K562 (cell line): ENCODE data around the gene STRA8. TPM values are rescaled to one million over a fixed set of nuclear protein-coding genes. Genes with fewer than 3 reads are reported as not detected.

Experiments used
- BHLHE40 ChIP-seq: IDR thresholded peaks from 2 replicates; pipeline ENCODE4 v1.6.1; 2011; ENCODE audit warnings: low read length, improper control_type of control experiment
- CBX3 ChIP-seq, 2 experiments: IDR thresholded peaks; 1 replicate in 1 of 2; 2 replicates in 1 of 2; pipeline ENCODE4 v1.6.1; 2012; ENCODE audit warnings: inconsistent platforms in 2 of 2, low read length in 2 of 2, borderline replicate concordance in 1 of 2, control low read depth in 1 of 2
- ERF ChIP-seq: fragments of 450-650 bp; formaldehyde crosslinking; IDR thresholded peaks from 2 replicates; pipeline ENCODE4 v1.4.0; 2020; ENCODE audit warnings: mild to moderate bottlenecking, mixed read lengths
- HDAC8 ChIP-seq: fragments of 450-650 bp; IDR thresholded peaks from 2 replicates; pipeline ENCODE4 v1.6.1; 2016; ENCODE audit warnings: mild to moderate bottlenecking, missing genetic modification characterization, moderate library complexity, missing compliant biosample characterization
- JUND ChIP-seq, 2 experiments: IDR thresholded peaks; 2 replicates in 1 of 2; 3 replicates in 1 of 2; pipeline ENCODE4 v1.6.1; 2011; ENCODE audit warnings: borderline replicate concordance in 2 of 2, low read depth in 2 of 2, low read length in 2 of 2, improper control_type of control experiment in 1 of 2, missing biosample characterization in 1 of 2, missing genetic modification characterization in 1 of 2, missing genetic modification reagents in 1 of 2
- MAFG ChIP-seq: fragments of 450-650 bp; conservative IDR thresholded peaks from 2 replicates; pipeline ENCODE4 v1.6.1; 2016; ENCODE audit warnings: missing genetic modification characterization, missing compliant biosample characterization
- MCM5 ChIP-seq: fragments of 450-650 bp; IDR thresholded peaks from 2 replicates; pipeline ENCODE4 v1.6.1; 2016; ENCODE audit warnings: low read depth
- MEF2A ChIP-seq: IDR thresholded peaks from 2 replicates; pipeline ENCODE4 v1.6.1; 2011; ENCODE audit warnings: low read depth, mild to moderate bottlenecking, low read length, moderate library complexity; ENCODE audit not compliant: control insufficient read depth
- PBX2 ChIP-seq, 2 experiments: IDR thresholded peaks in 1 of 2; conservative IDR thresholded peaks in 1 of 2; 2 replicates each; pipeline ENCODE4 v1.6.1; 2016; ENCODE audit warnings: low read depth in 2 of 2, mild to moderate bottlenecking in 1 of 2, missing compliant biosample characterization in 1 of 2, missing genetic modification characterization in 1 of 2, moderate library complexity in 1 of 2
- SMAD3 ChIP-seq: fragments of 450-650 bp; formaldehyde crosslinking; conservative IDR thresholded peaks from 2 replicates; pipeline ENCODE4 v1.4.0; 2020; ENCODE audit warnings: mild to moderate bottlenecking
- STAT6 ChIP-seq: sonication (generic); formaldehyde crosslinking; IDR thresholded peaks from 2 replicates; pipeline ENCODE4 v1.8.1; 2023; ENCODE audit warnings: mild to moderate bottlenecking, missing genetic modification reagents
- ZNF165 ChIP-seq: fragments of 250-450 bp; sonication (Bioruptor Pico); IDR thresholded peaks from 2 replicates; pipeline ENCODE4 v1.4.0; 2020; ENCODE audit warnings: borderline replicate concordance
- ZNF395 ChIP-seq: fragments of 200-800 bp; sonication (Bioruptor generic); IDR thresholded peaks from 2 replicates; pipeline ENCODE4 v1.6.1; 2017; ENCODE audit warnings: missing genetic modification characterization, missing compliant biosample characterization
- ZNF41 ChIP-seq: fragments of 250-450 bp; sonication (Bioruptor Pico); conservative IDR thresholded peaks from 2 replicates; pipeline ENCODE4 v1.4.0; 2020; ENCODE audit warnings: mild to moderate bottlenecking
- ZNF668 ChIP-seq: fragments of 250-450 bp; sonication (Bioruptor Pico); IDR thresholded peaks from 2 replicates; pipeline ENCODE4 v1.8.0; 2022; ENCODE audit warnings: mild to moderate bottlenecking, inconsistent platforms
- ZNF785 ChIP-seq: fragments of 250-450 bp; sonication (Bioruptor Pico); IDR thresholded peaks from 2 replicates; pipeline ENCODE4 v1.4.0; 2020; ENCODE audit warnings: mild to moderate bottlenecking
- polyA plus RNA-seq, 8 experiments: library from polyadenylated mRNA; depleted of rRNA in 4 of 8; stranded (reverse) in 5 of 8; unstranded in 3 of 8; fragments of >200 nt; fragmentation: Nextera tagmentation in 2 of 8; fragmentation: Illumina TruSeq in 1 of 8; extraction: Ambion mirVana in 2 of 8; extraction: Trizol in 1 of 8; gene quantifications; 2 replicates each; pipeline versions ENCODE4 v1.2.1 to v1.2.3, GENCODE V29; 2011 to 2014; ENCODE audit warnings: inconsistent platforms in 1 of 8, missing spikeins in 1 of 8
- total RNA-seq, 7 experiments: library from RNA; depleted of rRNA in 6 of 7; stranded (reverse); fragments of >200 nt in 6 of 7; fragmentation: Illumina TruSeq in 2 of 7; extraction: Trizol in 2 of 7; gene quantifications; 2 replicates each; pipeline versions ENCODE4 v1.2.1 to v1.2.3, GENCODE V29; 2011 to 2021; ENCODE audit warnings: low replicate concordance in 1 of 7
- TF ChIP-seq, protein P1 (sequence below): fragments of 450-650 bp; IDR thresholded peaks from 2 replicates; pipeline ENCODE4 v1.6.1; 2016; ENCODE audit warnings: antibody characterized with exemption

The STRA8 gene
- total and polyA plus RNA-seq, 9 of the 15 experiments (the other 6 are each of a cell fraction or from before 2014, with no cell fraction given), result not detected

DNA sequence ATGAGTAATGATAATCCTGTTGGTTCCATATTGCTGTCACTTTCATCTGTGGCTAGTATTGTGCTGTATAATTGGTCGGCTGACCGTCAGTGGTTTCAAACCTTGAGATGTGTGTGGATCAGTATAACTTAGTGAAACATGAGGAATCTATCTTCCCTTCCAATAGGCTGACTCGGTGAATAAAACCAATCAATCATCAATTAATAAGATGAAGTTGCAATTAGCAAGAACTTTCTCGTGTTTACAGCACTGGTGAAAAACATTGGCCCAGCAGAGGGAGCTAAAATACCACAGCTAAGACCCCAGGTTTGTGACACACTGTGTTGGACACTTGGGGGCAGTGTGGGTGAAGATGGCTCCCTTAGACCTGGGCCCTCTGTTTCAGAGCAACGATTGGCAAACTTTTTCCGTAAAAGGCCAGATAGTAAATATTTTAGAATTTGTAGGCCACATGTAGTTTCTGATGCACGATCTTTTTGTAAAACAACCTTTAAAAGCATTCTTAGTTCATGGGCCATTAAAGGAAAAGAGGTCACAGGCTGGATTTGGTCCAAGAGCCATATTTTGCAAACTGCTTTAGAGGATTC, 47.8 kb downstream of the STRA8 start (continued):
- TF ChIP-seq PBX2 (CRISPR knock-in tag; IDR thresholded peaks at IDR 0.05; ENCODE audit: low read depth), result no peak
- TF ChIP-seq PBX2 (tag; conservative IDR thresholded peaks at IDR 0.05; ENCODE audit: low read depth), result peak; percentile 48; the same call in 1 of the 2 replicates
- TF ChIP-seq SMAD3, result peak; percentile 82; the same call in 1 of the 2 replicates
- no peak for TF ChIP-seq STAT6 (CRISPR knock-in tag)
- peak; percentile 24; the same call in 1 of the 2 replicates for TF ChIP-seq MAFG
- TF ChIP-seq MEF2A, result no peak
- TF ChIP-seq JUND (IDR thresholded peaks at IDR 0.05; ENCODE audit: borderline replicate concordance, low read depth, low read length), result peak; percentile 67
- no peak; the same call in 2 of the 3 replicates for TF ChIP-seq JUND (tag; IDR thresholded peaks at IDR 0.05; ENCODE audit: borderline replicate concordance, low read depth, low read length)
- no peak for TF ChIP-seq ZNF668 (CRISPR knock-in tag)
- TF ChIP-seq ERF (CRISPR knock-in tag), result no peak
- 0 out of 2 replicates have a peak, but pooled peaks have one; percentile 29 for TF ChIP-seq ZNF41 (CRISPR knock-in tag)
- TF ChIP-seq ZNF395, result no peak
- peak in 1 of 2 experiments; percentile 67; a peak in 1 of 3 replicates for TF ChIP-seq CBX3 (IDR thresholded peaks at IDR 0.05; ENCODE audit: borderline replicate concordance in 1 of 2, low read length in 2 of 2)
- TF ChIP-seq, protein P1, sequence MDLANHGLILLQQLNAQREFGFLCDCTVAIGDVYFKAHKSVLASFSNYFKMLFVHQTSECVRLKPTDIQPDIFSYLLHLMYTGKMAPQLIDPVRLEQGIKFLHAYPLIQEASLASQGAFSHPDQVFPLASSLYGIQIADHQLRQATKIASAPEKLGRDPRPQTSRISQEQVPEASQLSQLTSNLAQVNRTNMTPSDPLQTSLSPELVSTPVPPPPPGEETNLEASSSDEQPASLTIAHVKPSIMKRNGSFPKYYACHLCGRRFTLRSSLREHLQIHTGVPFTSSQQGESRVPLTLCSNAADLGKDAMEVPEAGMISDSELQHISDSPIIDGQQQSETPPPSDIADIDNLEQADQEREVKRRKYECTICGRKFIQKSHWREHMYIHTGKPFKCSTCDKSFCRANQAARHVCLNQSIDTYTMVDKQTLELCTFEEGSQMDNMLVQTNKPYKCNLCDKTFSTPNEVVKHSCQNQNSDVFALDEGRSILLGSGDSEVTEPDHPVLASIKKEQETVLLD, result no peak
- TF ChIP-seq MCM5, result no peak
- TF ChIP-seq BHLHE40, result no peak; the same call in 1 of the 2 replicates
- TF ChIP-seq ZNF785 (CRISPR knock-in tag), result no peak
- no peak for TF ChIP-seq ZNF165 (CRISPR knock-in tag)
- TF ChIP-seq HDAC8, result no peak
